Measurements from ENCODE around the gene HYAL3.
"Not testable (repeated sequence)": the region's sequence is repeated elsewhere in the genome, so short reads cannot be mapped to it uniquely, and the experiment has no call there.

The HYAL3 gene

DNA sequence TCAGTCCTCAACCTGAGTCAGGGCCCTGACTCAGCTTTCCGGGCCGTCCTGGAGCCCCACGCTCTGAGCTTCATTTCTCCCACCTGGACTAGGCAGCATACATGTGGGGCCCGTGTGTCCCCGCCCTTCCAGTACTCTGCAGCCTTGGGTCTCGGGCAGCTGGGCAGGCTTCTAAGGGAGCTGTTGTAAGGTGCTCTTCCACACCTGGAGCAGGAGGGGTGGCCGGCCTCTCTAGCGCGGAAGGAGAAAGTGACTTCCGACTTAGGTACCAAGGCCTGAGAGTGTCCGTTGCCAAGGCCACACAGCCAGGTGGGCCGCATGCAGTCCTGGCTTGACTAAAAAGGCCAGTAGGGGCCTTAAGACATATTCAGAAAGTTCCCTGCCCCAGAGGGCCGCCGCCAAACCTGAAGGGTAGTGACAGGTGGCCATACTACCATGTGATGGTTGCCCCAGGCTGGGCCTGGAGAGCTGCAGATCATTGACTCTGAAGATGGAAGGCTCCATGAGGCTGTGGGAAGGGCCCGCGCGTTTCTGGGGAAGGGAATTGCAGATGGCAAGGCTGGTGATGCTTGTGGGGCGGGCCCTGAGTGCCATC is 39.7 kb downstream of the HYAL3 start:
- in situ Hi-C loops (cut with MboI; ENCODE audit: low sequenced_read_pairs): no loop called here

DNA sequence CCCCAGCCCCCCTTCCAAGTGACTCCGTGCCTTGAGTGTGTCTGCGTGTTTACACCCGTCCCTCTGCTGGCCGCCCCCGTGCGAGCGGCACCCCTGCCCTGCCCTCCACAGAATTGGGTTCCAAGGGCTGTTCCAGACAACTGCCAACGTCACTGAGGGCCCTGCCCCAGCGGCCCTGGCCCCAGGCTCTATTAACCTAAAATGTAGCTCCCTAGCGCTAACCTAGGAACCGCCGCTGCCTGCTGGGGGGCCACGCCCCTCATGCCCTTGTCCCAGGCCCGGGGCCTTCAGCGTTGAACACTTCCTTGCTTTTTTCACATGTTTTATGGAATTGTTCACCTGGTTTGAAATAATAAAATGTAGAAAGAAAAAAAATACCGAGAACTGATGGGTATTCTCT is 40.2 kb downstream of the HYAL3 start:
- in situ Hi-C loops (cut with MboI; ENCODE audit: low sequenced_read_pairs): no loop called here

DNA sequence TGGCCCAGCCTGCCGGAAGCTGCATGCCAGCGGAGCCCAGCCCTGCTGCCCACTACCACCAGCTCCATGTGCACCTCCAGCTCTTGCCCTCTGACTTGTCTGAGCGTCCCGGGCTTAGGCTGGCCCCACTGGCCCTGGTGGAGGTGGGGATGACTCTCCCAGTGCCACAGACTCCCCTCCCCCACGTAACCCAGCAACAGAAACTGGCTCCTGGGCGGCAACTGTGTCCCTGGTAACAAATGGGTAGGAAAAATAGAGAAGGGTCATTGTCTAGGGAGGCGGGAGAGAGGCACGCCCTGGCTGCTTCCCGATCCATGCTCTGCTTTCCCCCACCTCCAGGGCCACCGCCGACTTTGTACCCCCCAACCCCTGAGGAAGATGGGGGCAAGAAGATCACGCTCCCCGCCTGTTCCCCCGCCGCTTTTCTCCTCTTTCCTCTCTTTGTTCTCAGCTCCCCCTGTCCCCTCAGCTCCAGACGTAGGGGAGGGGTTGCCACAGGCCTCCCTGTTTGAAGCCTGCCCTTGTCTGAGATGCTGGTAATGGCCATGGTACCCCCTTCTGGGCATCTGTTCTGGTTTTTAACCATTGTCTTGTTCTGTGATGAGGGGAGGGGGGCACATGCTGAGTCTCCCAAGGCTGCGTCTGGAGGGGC is 41.0 kb downstream of the HYAL3 start:
- in situ Hi-C loops (cut with MboI; ENCODE audit: low sequenced_read_pairs): no loop called here

DNA sequence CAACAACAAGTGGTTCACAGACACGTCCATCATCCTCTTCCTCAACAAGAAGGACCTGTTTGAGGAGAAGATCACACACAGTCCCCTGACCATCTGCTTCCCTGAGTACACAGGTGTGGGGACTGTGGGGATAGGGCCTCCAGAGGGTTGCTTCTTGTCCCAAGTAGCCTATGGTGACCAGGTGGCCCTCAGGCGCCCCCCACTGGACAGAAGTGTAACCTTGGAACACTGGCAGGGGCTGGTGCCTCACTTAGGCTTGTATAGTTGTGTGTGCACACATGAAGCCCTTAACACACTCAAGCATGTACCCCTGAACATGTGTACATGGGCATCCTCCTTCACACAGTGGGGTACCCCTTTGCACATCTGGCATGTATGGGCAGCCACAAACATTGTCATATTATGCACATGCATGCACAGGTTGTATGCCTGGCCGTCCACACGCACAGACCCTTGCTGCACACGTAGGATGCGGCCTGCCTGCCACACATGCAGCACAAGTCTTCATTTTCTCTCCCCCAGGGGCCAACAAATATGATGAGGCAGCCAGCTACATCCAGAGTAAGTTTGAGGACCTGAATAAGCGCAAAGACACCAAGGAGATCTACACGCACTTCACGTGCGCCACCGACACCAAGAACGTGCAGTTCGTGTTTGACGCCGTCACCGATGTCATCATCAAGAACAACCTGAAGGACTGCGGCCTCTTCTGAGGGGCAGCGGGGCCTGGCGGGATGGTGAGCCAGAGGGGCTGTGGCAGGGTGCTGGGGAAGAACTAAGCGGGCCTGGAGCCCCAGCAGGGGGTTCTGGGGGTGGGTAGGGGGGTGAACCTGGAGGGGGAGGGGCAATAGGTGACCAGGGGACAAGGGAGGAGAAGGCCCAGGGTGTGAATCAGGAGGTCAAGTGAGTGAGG is 42.0 kb downstream of the HYAL3 start:
- in situ Hi-C loops (cut with MboI; ENCODE audit: low sequenced_read_pairs): no loop called here

DNA sequence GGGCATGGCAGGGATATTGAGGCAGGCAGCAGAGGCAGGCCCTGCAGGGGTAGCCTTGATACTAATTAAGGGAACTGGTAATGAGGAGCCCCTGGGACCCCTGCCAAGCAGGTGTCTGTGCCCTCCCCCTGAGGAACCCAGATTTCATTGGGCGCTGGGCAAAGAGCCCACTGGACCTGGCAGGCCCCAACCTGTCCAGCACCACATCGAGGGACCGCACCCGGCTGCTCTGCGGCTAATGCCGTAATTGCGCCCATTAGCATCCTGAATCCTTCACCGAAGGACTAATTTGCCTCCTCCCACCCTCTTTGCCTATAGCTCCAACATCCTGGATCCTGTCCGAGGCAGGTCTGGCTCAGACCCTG is 44.0 kb downstream of the HYAL3 start:
- in situ Hi-C loops (cut with MboI; ENCODE audit: low sequenced_read_pairs): no loop called here

DNA sequence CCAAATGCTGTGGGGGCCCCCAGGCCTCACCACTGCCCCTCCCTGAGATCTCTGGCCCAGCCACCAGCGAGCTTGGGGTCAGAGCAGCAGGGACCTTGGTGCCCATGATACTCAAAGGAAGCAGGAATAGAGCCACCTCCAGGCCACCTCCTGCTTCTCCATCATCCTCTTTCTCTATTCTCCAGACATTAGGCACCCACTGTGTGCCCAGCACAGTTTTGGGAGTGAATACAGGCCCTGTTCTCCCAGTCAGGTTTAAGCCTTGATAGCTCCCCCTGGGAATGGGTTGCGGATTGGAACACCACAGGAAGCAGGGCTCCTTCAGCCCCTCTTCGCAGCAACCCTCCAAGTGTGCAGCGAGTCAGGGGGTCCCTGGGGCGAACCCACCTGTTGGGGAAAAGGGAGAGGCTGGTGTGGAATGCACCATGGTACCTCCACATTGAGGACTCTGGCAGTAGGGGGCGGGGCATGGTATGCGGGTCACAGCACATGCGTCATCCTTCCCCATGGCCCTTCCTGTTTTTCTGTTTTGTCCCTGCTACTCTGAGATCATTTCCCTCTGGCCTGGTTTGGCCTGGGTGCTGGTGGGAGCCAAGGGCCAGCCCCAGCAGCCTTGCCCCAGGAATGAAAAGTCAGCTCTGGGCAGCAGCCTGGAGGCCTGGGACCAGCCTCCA is 44.5 kb downstream of the HYAL3 start:
- in situ Hi-C loops (cut with MboI; ENCODE audit: low sequenced_read_pairs): no loop called here

DNA sequence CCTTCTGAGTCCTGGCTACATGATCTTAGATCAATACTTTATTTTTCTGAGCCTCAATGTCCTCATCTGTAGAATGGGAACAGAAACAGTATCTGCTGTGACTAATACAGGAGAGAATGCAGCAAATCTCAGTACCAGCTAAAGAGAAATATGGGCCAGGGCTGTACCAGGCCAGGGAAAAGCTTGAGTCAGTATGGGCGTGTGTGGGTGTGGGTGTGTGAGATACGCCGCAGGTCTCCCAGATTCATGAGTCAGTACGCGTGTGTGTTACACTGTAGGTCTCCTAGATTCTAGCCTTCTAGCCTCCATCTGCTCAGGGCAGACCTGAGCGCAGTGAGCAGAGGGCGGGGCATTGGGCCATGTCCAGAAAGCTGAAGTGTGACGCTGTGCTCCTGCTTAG is 48.0 kb downstream of the HYAL3 start:
- in situ Hi-C loops (cut with MboI; ENCODE audit: low sequenced_read_pairs): no loop called here

DNA sequence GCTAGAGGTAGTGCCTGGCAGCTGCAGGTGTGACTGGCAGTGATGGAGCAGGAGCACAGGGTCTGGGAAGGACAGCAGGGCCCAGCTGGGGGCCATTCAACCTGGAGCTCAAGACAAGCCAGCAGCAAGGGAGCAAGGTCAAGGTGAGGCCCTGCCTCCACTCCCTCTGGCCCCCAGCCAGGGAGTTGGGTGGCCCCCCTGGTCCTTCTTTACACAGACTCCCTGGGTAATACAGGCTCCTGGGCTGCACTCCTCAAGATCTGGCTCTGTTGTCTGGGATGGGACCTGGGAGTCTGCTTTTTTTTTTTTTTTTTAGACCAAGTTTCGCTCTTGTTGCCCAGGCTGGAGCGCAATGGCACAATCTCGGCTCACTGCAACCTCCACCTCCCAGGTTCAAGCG is 48.7 kb downstream of the HYAL3 start:
- in situ Hi-C loops (cut with MboI; ENCODE audit: low sequenced_read_pairs): no loop called here

DNA sequence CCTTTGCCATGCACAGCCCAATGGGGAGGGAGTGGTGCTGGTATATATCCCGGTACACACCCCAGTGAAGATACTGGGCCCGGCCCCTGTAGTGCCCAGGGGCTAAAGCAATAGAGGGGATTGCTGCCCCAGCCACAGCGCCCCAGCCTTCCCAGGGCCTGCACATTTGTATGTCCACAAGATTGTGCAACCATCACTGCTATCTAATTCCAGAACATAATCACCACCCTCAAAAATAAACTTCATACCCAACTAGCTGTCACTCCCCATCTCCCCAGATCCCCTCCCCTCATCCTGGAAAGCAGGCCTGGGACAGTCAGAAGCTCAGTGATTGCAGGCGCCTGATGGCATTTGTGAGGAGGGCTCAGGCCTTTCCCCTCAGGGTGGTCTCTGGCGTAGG is 49.7 kb downstream of the HYAL3 start:
- in situ Hi-C loops (cut with MboI; ENCODE audit: low sequenced_read_pairs): no loop called here

- in situ Hi-C loops (cut with MboI; ENCODE audit: low sequenced_read_pairs): no loop called here
These were observed 50.8 kb downstream of the HYAL3 start for GRCh38 chr3:50248387-50248786.

DNA sequence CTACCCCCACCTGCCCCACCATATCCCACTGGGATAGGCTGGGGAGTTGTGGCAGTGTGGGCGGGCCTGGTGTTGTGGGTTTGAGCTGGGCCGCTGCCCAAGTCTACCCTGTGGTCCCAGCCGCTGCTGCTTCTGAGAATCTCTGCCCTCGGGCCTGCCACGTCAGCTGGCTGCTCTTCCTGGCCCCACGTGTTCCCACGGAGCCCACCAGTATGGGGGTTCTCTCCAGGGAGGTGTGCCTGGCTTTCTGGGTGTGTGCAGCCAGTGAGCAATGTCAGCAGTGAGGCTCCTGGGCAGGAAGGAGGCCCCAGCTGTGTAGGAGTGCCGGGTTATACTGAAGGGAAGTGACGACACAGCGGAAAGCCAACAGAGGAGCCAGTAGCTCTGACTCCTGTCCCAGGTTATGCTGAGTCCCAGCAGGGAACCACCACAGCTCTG is 52.7 kb downstream of the HYAL3 start:
- in situ Hi-C loops (cut with MboI; ENCODE audit: low sequenced_read_pairs): no loop called here

DNA sequence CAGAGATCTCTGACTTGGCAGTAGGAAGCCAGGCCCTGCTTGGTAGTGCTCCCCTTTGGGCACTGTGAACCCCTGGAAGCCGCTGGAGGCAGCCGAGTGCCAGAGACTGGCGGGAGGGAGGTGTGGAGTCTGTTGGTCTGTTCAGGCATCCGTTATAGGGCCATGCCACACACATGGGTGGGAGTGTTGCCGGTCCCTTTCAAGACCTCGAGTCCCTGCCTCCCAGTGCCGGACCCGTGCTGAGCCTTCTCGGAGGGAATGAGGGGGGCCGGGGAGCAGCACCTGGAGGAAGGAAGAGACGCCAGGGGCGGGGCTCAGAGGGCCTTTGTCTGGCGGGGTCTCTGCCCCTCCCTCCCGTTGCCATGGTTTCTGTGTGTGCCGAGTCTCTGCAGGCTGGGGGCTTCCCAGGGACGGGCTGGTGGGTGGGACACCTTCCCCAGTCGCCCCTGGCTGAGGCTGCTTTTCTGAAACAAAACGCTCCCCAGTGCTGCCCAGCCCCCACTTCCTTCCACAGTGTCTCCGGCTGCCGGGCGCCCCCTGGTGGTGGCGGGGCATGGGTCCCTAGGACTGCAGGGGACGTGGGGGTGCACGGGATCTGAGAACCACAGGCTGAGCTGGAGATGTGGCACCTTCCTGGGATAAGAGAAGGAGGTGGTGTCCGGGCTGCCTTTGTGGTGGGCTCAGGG is 53.2 kb downstream of the HYAL3 start:
- in situ Hi-C loops (cut with MboI; ENCODE audit: low sequenced_read_pairs): no loop called here

DNA sequence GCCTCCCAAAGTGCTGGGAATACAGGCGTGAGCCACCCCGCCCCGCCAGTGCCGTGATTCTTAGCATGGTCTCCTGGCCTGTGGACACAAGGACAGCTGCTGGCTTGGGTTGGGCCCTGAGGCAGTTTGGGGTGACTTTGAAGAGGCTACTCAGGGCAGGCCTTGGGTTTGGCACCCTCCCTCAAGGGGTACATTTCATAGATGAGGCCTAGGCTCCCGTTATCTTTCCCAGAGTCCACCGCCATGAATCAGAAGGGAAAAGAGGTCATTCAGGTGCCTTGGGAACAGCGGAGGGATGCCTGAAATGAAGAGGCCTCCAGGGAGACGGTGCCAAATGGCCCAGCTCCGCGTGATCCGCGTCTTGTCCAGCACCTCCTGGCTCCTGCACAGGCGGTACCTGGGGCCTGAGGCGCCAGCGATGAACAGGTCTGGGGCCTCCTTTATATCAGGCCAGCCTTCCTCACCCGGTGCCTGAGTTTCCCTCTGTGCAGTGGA is 53.9 kb downstream of the HYAL3 start:
- in situ Hi-C loops (cut with MboI; ENCODE audit: low sequenced_read_pairs): no loop called here

DNA sequence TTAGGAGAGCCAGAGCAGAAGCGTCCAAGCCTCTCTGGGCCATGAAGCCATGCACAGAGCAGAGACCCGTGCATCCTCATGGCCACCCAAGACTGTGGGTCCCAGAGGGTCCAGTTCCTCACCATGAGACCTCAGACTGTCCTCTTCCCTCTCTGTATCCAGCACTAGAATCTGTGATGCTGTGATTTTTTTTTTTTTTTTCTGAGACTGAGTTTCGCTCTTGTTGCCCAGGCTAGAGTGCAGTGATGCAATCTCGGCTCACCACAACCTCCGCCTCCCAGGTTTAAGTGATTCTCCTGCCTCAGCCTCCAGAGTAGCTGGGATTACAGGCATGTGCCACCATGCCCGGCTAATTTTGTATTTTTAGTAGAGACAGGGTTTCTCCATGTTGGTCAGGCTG is 54.4 kb downstream of the HYAL3 start:
- in situ Hi-C loops (cut with MboI; ENCODE audit: low sequenced_read_pairs): not testable (repeated sequence)

- in situ Hi-C loops (cut with MboI; ENCODE audit: low sequenced_read_pairs): no loop called here
These were observed 55.7 kb downstream of the HYAL3 start for GRCh38 chr3:50243543-50243895.

GRCh38 chr3:50242851-50243542 is 56.2 kb downstream of the HYAL3 start:
- in situ Hi-C loops (cut with MboI; ENCODE audit: low sequenced_read_pairs): no loop called here

Measured in HL-60/S4 treated with phorbol 12-myristate 13-acetate at 8.2 ng/mL for 4 days and 3 days (cell line).